Neuronal stem cell (in vitro differentiated cells): ENCODE data around the gene AGAP1.
A peak's percentile ranks its signal among the peaks of the same experiment; 100 is the strongest.

ENCODE experiments used
- DNase-seq: peaks from one replicate; pipeline ENCODE4 v3.0.0-alpha.2; 2013; ENCODE audit warnings: low spot score
- H2AFZ ChIP-seq: one replicate; pipeline ENCODE4 v1.6.1; 2013; ENCODE audit warnings: mild to moderate bottlenecking, low read length, inconsistent platforms
- H2AK5ac ChIP-seq: 2 replicates; pipeline ENCODE4 v1.6.1; 2013; ENCODE audit warnings: low read depth, mild to moderate bottlenecking, inconsistent platforms, low read length, moderate library complexity, mixed read lengths
- H2BK120ac ChIP-seq: 2 replicates; pipeline ENCODE4 v1.6.1; 2013; ENCODE audit warnings: low read depth, mild to moderate bottlenecking, inconsistent platforms, low read length, moderate library complexity, mixed read lengths
- H2BK12ac ChIP-seq: one replicate; pipeline ENCODE4 v1.6.1; 2013; ENCODE audit warnings: low read length, inconsistent platforms
- H2BK15ac ChIP-seq: 2 replicates; pipeline ENCODE4 v1.6.1; 2013; ENCODE audit warnings: mild to moderate bottlenecking, low read length, inconsistent platforms, mixed read lengths
- H2BK5ac ChIP-seq: one replicate; pipeline ENCODE4 v1.6.1; 2013; ENCODE audit warnings: inconsistent platforms, mild to moderate bottlenecking, low read length, moderate library complexity
- H3K14ac ChIP-seq: one replicate; pipeline ENCODE4 v1.6.1; 2013; ENCODE audit warnings: low read length, inconsistent platforms
- H3K18ac ChIP-seq: 2 replicates; pipeline ENCODE4 v1.6.1; 2013; ENCODE audit warnings: low read length, inconsistent platforms
- H3K23ac ChIP-seq: 2 replicates; pipeline ENCODE4 v1.6.1; 2013; ENCODE audit warnings: low read depth, mild to moderate bottlenecking, mixed read lengths, low read length, inconsistent platforms; ENCODE audit not compliant: poor library complexity
- H3K27ac ChIP-seq: replicated peaks from 3 replicates; pipeline ENCODE4 v1.5.1; 2013; ENCODE audit warnings: low read length, inconsistent platforms
- H3K27me3 ChIP-seq, 3 experiments: 2 replicates each; pipeline ENCODE4 v1.6.1; 2013; ENCODE audit warnings: low read length in 3 of 3, mild to moderate bottlenecking in 2 of 3, inconsistent platforms in 1 of 3, low read depth in 1 of 3, mixed read lengths in 1 of 3, moderate library complexity in 1 of 3; ENCODE audit not compliant: control insufficient read depth in 3 of 3, insufficient read depth in 3 of 3
- H3K36me3 ChIP-seq, 2 donors: replicated peaks in 1 of 2; 2 replicates each; pipeline ENCODE4 v1.6.1; 2013; ENCODE audit warnings: low read length in 2 of 2; ENCODE audit not compliant: control insufficient read depth in 2 of 2, insufficient read depth in 2 of 2
- H3K4ac ChIP-seq: 2 replicates; pipeline ENCODE4 v1.6.1; 2013; ENCODE audit warnings: inconsistent platforms, mild to moderate bottlenecking, low read length, moderate library complexity
- H3K4me1 ChIP-seq, 2 donors: 1 replicate in 1 of 2; 2 replicates in 1 of 2; pipeline ENCODE4 v1.6.1; 2013; ENCODE audit warnings: low read length in 2 of 2, low read depth in 1 of 2; ENCODE audit not compliant: control insufficient read depth in 2 of 2, insufficient read depth in 1 of 2
- H3K4me2 ChIP-seq: one replicate; pipeline ENCODE4 v1.6.1; 2013; ENCODE audit warnings: mild to moderate bottlenecking, low read length, inconsistent platforms; ENCODE audit not compliant: insufficient read depth, poor library complexity, severe bottlenecking
- H3K4me3 ChIP-seq, 2 donors: 2 replicates each; pipeline ENCODE4 v1.5.1; 2013; ENCODE audit warnings: low read length in 2 of 2, mild to moderate bottlenecking in 2 of 2, inconsistent platforms in 1 of 2, moderate library complexity in 1 of 2
- H3K79me1 ChIP-seq: one replicate; pipeline ENCODE4 v1.6.1; 2013; ENCODE audit warnings: low read depth, mild to moderate bottlenecking, inconsistent platforms, low read length, moderate library complexity
- H3K9ac ChIP-seq: one replicate; pipeline ENCODE4 v1.6.1; 2013; ENCODE audit warnings: mild to moderate bottlenecking, low read depth, low read length, inconsistent platforms; ENCODE audit not compliant: poor library complexity
- H3K9me3 ChIP-seq, 2 donors: replicated peaks in 1 of 2; 2 replicates each; pipeline versions ENCODE3 to v1.6.1; 2013; ENCODE audit warnings: low read length in 2 of 2, mild to moderate bottlenecking in 2 of 2, inconsistent platforms in 1 of 2, low read depth in 1 of 2, mixed read lengths in 1 of 2, moderate library complexity in 1 of 2; ENCODE audit not compliant: control insufficient read depth in 2 of 2, insufficient read depth in 1 of 2
- H4K8ac ChIP-seq: one replicate; pipeline ENCODE4 v1.6.1; 2013; ENCODE audit warnings: low read depth, mild to moderate bottlenecking, inconsistent platforms, low read length, moderate library complexity
- H4K91ac ChIP-seq: one replicate; pipeline ENCODE4 v1.6.1; 2013; ENCODE audit warnings: low read length, low read depth, mild to moderate bottlenecking, inconsistent platforms; ENCODE audit not compliant: poor library complexity
- WGBS, 2 donors: extraction: QIAGEN DNeasy Blood & Tissue Kit; methylation state at CpG; one replicate each; pipeline ENCODE4 v1.1.7; 2013; ENCODE audit warnings: missing lambda C conversion rate in 2 of 2, mixed read lengths in 1 of 2; ENCODE audit not compliant: insufficient read length in 2 of 2, insufficient replicate concordance in 1 of 2; ENCODE audit errors: extremely low coverage in 2 of 2; 5-methylcytosine and 5-hydroxymethylcytosine counted together

AGAP1 gene

GRCh38 chr2:236120829-236121228, 627.0 kb downstream of the AGAP1 start:
- peaks cover 0 to 17% of the 10 kb centered on the region in 2 donors for H3K4me1 ChIP-seq
- no peak overlapping the region for H2BK5ac ChIP-seq
- no peak overlapping the region for H2BK12ac ChIP-seq
- H2BK120ac ChIP-seq, result no peak overlapping the region
- H3K4me2 ChIP-seq, result no peak overlapping the region
- H3K18ac ChIP-seq, result no peak overlapping the region
- no peak overlapping the region for H3K23ac ChIP-seq
- H3K9ac ChIP-seq, result no peak overlapping the region
- no peaks in the 10 kb centered on the region for H3K9me3 ChIP-seq
- H4K8ac ChIP-seq, result no peak overlapping the region
- no peak overlapping the region for H3K27ac ChIP-seq
- H2AK5ac ChIP-seq, result no peak overlapping the region
- H3K4ac ChIP-seq, result no peak overlapping the region
- no peak overlapping the region for H3K4me3 ChIP-seq
- H2BK15ac ChIP-seq, result no peak overlapping the region
- H3K79me1 ChIP-seq, result no peaks in the 10 kb centered on the region
- H2AFZ ChIP-seq, result no peak overlapping the region
- H4K91ac ChIP-seq, result no peak overlapping the region
- peaks cover 3 to 38% of the 10 kb centered on the region in 2 donors for H3K36me3 ChIP-seq
- H3K27me3 ChIP-seq, result peaks cover 0 to 7% (median 0%) of the 10 kb centered on the region in 3 experiments
- DNase-seq, result no peak
- no CpG with 5 or more reads among the region's 5 CpGs for WGBS, 2 donors
- H3K14ac ChIP-seq, result peak overlapping the region; percentile 63

- Histone ChIP-seq H3K4me1 (peaks cover 0 to 17% of the 10 kb centered on the region in 2 donors), H3K14ac (no peak overlapping the region), H3K9ac (no peak overlapping the region), H3K4me3 (no peak overlapping the region), H2BK120ac (no peak overlapping the region), H2BK5ac (no peak overlapping the region), H3K79me1 (no peaks in the 10 kb centered on the region), H4K8ac (no peak overlapping the region), H2AK5ac (no peak overlapping the region), H3K4ac (no peak overlapping the region), H4K91ac (no peak overlapping the region), H3K18ac (no peak overlapping the region), H3K4me2 (no peak overlapping the region), H2BK15ac (no peak overlapping the region), H3K27me3 (peaks cover 0 to 7% (median 0%) of the 10 kb centered on the region in 3 experiments), H3K23ac (no peak overlapping the region), H3K36me3 (peaks cover 3 to 44% of the 10 kb centered on the region in 2 donors), H2BK12ac (no peak overlapping the region), H3K27ac (no peak overlapping the region), H3K9me3 (no peaks in the 10 kb centered on the region), H2AFZ (no peak overlapping the region)
- no CpG with 5 or more reads among the region's 7 CpGs for WGBS, 2 donors
- no peak for DNase-seq
These were observed 627.7 kb downstream of the AGAP1 start for GRCh38 chr2:236121546-236121945.

DNA sequence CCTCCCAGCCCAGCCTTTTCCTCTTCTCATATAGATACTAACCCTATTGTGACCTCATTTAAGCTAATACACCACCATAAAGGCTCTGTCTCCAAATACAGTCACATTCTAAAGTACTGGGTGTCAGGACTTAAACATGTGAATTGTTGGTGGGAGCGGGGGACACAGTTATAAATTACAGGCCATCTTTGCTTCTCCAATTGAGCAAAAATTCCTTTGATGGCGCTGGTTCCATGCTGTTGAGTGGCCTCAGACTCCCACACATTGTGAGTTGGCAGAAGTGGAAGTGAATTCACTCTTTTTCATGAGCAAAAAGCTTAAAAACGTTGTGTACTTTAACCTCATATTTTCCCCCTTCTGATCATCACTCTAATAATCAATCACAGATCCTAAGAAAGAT, 628.4 kb downstream of the AGAP1 start:
- no CpG with 5 or more reads among the region's 3 CpGs for WGBS, 2 donors
- no peak overlapping the region for H3K18ac ChIP-seq
- H3K27me3 ChIP-seq, result peaks cover 0 to 3% (median 0%) of the 10 kb centered on the region in 3 experiments
- no peaks in the 10 kb centered on the region for H3K9me3 ChIP-seq
- H2BK12ac ChIP-seq, result no peak overlapping the region
- H3K4ac ChIP-seq, result no peak overlapping the region
- H3K14ac ChIP-seq, result no peak overlapping the region
- no peak overlapping the region for H4K8ac ChIP-seq
- no peak overlapping the region for H2AFZ ChIP-seq
- H3K36me3 ChIP-seq, result peaks cover 3 to 49% of the 10 kb centered on the region in 2 donors
- peaks cover 0 to 15% of the 10 kb centered on the region in 2 donors for H3K4me1 ChIP-seq
- no peak overlapping the region for H3K4me2 ChIP-seq
- no peak overlapping the region for H3K4me3 ChIP-seq
- no peak overlapping the region for H2BK120ac ChIP-seq
- H3K9ac ChIP-seq, result no peak overlapping the region
- H3K23ac ChIP-seq, result no peak overlapping the region
- no peak overlapping the region for H4K91ac ChIP-seq
- DNase-seq, result no peak
- H3K79me1 ChIP-seq, result no peaks in the 10 kb centered on the region
- H2BK5ac ChIP-seq, result no peak overlapping the region
- H3K27ac ChIP-seq, result no peak overlapping the region
- H2AK5ac ChIP-seq, result no peak overlapping the region
- no peak overlapping the region for H2BK15ac ChIP-seq

DNA sequence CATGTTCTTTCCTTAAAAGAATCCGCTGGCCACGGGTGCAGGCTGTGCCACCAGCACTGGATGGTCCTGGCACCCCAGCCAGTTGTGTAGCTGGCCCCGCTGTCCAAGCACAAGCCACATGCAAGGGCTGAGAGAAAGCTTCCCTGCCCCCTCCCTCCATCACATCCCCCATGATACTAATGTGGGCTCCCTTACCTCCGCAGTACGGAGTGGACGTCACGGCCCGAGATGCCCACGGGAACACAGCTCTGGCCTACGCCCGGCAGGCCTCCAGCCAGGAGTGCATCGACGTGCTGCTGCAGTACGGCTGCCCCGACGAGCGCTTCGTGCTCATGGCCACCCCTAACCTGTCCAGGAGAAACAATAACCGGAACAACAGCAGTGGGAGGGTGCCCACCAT, 629.9 kb downstream of the AGAP1 start:
- Histone ChIP-seq H2BK12ac (no peak overlapping the region), H3K4me1 (peaks cover 0 to 9% of the 10 kb centered on the region in 2 donors), H3K4ac (no peak overlapping the region), H3K4me2 (no peak overlapping the region), H3K4me3 (no peak overlapping the region), H2BK120ac (no peak overlapping the region), H3K18ac (no peak overlapping the region), H3K36me3 (peaks cover 5 to 55% of the 10 kb centered on the region in 2 donors), H3K79me1 (no peaks in the 10 kb centered on the region), H4K8ac (no peak overlapping the region), H2BK15ac (no peak overlapping the region), H2AK5ac (no peak overlapping the region), H2BK5ac (no peak overlapping the region), H3K27me3 (no peaks in the 10 kb centered on the region), H3K9me3 (no peaks in the 10 kb centered on the region), H4K91ac (no peak overlapping the region), H3K14ac (no peak overlapping the region), H3K27ac (no peak overlapping the region), H3K9ac (peak overlapping the region; percentile 63), H2AFZ (no peak overlapping the region), H3K23ac (no peak overlapping the region)
- DNase-seq, result no peak
- WGBS, 2 donors, result no CpG with 5 or more reads among the region's 19 CpGs
